GM12875 (cell line): ENCODE measurements around the gene KCTD13.
"Not testable (repeated sequence)": the region's sequence is repeated elsewhere in the genome, so short reads cannot be mapped to it uniquely, and the experiment has no call there.

Experiments
- H3K4me3 ChIP-seq: one replicate; pipeline ENCODE4 v1.5.1; 2011; ENCODE audit warnings: low read depth, low read length, control low read depth
- CTCF ChIP-seq: IDR thresholded peaks from 2 replicates; pipeline ENCODE4 v1.5.1; 2011; ENCODE audit warnings: low read depth, mild to moderate bottlenecking, control low read depth, inconsistent platforms, low read length, moderate library complexity, borderline replicate concordance; ENCODE audit not compliant: insufficient read depth

The KCTD13 gene

GRCh38 chr16:29971304-29971703 lies 45.3 kb upstream of the KCTD13 start:
- H3K4me3 ChIP-seq = no peak overlapping the region
- no peak for TF ChIP-seq CTCF

- no peak overlapping the region for H3K4me3 ChIP-seq
- no peak for TF ChIP-seq CTCF
These were observed 42.2 kb upstream of the KCTD13 start for GRCh38 chr16:29968205-29968604.

- H3K4me3 ChIP-seq = no peak overlapping the region
These were observed 37.2 kb upstream of the KCTD13 start for GRCh38 chr16:29963021-29963743.

GRCh38 chr16:29962344-29962994 lies 36.4 kb upstream of the KCTD13 start:
- no peak for TF ChIP-seq CTCF
- H3K4me3 ChIP-seq = peak overlapping the region; percentile 60

More at GRCh38 chr16:29963021-29963743, 37.2 kb upstream of the KCTD13 start:
- TF ChIP-seq CTCF = no peak

GRCh38 chr16:29961479-29962343 lies 35.7 kb upstream of the KCTD13 start, which contains the start of gene TMEM219:
Gene TMEM219, plus strand, starts transcription at chr16:29962079. Its CDS starts 1,065 bp downstream, at chr16:29963144.
- H3K4me3 ChIP-seq = peak within 1 kb of the TSS; percentile 80

GRCh38 chr16:29961127-29961478 lies 35.1 kb upstream of the KCTD13 start:
- peak overlapping the region; percentile 80 for H3K4me3 ChIP-seq
- TF ChIP-seq CTCF = no peak

More at GRCh38 chr16:29961479-29962343, 35.7 kb upstream of the KCTD13 start, which contains the start of gene TMEM219:
- 0 out of 2 replicates have a peak, but pooled peaks have one; percentile 28 for TF ChIP-seq CTCF

- H3K4me3 ChIP-seq = not testable (repeated sequence)
These were observed 33.8 kb upstream of the KCTD13 start for GRCh38 chr16:29959821-29960220.
